Measurements from ENCODE around the gene PTPRR.

- no peak for TF ChIP-seq RAD21 (IDR thresholded peaks at IDR 0.05; ENCODE audit: low read depth)
- no peak for TF ChIP-seq REST (IDR thresholded peaks at IDR 0.05; ENCODE audit: low read depth)
- no peak for TF ChIP-seq NFIC (IDR thresholded peaks at IDR 0.05)
- no peak for TF ChIP-seq TAF1 (IDR thresholded peaks at IDR 0.05; ENCODE audit: low read depth)
- no peak for TF ChIP-seq EP300 (IDR thresholded peaks at IDR 0.05; ENCODE audit: borderline replicate concordance)
- TF ChIP-seq MAX (IDR thresholded peaks at IDR 0.05), result no peak
- TF ChIP-seq YY1 (IDR thresholded peaks at IDR 0.05; ENCODE audit: low read depth), result no peak
- no peak for TF ChIP-seq CREB1 (IDR thresholded peaks at IDR 0.05; ENCODE audit: low read depth)
- TF ChIP-seq FOXM1 (IDR thresholded peaks at IDR 0.05; ENCODE audit: borderline replicate concordance, low read depth), result no peak
- no peak for TF ChIP-seq ZBTB7A (IDR thresholded peaks at IDR 0.05; ENCODE audit: low read depth)
- TF ChIP-seq CEBPB (IDR thresholded peaks at IDR 0.05), result no peak
- TF ChIP-seq EGR1 (IDR thresholded peaks at IDR 0.05), result no peak
- no peak for TF ChIP-seq TCF12 (IDR thresholded peaks at IDR 0.05; ENCODE audit: low read depth)
- no peak for TF ChIP-seq TEAD4 (IDR thresholded peaks at IDR 0.05)
These were observed 208.7 kb downstream of the PTPRR start for GRCh38 chr12:70711831-70712230.

Measured in Ishikawa (cell line).